GM18517 (cell line): ENCODE results near the gene TALDO1.
A peak's percentile ranks its signal among the peaks of the same experiment; 100 is the strongest.

Experiments
- ATAC-seq: cut with Tn5 transposase; IDR thresholded peaks from one replicate; pipeline ENCODE4 v1.9.1; 2021; ENCODE audit warnings: mild to moderate bottlenecking, moderate library complexity; ENCODE audit not compliant: unreplicated experiment

TALDO1 gene

DNA sequence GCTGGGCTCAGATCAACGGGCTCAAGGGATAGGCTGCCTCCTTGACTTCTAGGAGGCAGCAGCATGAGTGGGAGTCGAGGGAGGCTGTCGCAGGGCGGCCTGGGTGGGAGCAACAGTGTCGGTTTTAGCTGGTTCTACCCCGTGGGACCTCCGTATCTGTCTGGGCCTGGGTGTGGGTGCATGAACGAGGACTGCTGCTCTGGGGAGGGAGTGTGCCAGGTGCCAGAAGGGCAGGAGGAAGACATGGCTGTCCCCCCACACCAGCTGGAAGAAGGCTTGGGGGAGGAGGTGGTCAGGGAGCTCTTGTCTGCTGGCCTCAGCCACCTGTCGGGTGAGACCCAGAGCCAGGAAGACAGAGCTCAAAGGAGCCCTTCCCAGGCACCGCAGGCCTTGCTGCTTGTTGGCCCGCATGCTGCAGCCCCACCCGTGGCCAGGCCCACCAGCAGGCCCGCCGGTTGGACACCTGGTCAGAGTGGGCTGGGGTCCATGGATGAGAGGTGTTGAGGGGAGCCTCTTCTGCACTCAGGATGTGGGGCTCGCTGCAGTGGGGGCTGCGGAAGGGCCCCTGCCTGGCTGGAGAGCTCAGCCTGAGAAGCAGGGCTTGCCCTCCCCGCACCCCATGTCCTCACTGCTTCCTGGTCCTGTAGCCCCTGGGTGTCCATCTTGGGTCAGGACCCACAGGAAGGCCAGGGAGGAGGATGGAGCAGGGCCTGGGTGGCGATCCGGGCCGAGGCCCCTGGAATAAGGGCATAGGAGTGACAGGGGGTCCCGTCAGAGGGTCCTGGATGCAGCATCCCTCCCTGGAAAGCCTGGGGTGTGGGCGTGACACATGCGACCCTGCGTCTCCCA is 39.2 kb downstream of the TALDO1 start:
- no peak for ATAC-seq

DNA sequence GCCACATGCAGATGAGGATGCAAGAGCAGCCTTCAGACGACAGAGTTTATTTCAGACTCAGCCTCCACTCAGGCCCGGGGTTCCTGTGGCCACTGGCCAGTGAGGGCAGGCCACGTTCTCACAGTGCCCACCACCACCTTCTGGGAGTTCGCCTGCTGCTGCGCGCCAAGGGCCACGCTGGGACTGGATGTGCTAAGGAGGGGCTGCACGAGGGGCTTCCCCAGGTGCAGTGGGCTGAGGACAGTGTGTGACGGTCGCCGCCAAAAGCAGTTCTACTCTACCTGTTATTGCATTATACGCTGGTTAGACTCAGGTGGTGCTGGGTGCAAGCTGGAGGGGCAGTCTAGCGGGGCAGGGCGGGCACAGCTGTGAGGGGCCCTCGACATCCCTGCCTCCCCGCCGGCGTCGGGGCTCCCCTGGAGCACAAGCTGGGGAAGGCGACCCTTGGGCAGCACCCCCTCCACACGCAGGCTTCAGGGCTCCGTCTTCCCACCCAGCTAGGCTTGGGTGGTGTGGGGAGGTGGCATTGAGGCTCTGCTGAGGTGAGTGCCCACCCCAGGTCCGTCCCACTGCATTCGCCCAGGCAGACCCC is 39.9 kb downstream of the TALDO1 start:
- ATAC-seq: no peak

DNA sequence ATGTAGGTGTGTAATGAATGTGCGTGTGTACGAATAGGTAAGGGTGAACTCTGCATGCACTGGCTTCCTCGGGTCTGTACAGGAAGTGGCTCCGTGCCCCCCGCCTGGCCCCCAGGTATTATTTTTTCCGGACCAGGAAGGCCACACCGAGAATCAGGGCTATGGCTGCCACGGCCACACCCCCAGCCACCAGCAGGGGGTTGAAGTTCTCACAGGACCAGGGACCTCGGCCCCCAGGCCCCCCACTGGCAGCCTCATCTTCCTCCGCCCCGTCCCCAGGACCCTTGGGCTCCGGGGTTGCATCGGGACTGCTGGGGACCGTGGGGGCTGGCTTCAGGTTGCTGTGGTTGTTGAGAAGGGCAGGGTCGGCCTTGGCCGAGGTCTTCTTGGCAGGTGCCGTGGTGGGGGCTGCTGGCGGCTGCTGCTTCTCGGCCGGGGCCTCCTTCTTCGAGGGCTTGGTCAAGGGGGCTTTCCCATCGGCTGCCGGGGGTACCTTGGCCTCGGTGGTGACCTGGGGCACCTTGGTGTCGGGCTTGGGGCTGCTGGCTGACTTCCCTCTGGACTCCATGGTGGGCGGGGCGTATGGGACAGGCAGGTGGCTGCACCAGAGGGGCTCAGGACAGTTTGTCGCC is 40.9 kb downstream of the TALDO1 start:
- ATAC-seq: no peak

DNA sequence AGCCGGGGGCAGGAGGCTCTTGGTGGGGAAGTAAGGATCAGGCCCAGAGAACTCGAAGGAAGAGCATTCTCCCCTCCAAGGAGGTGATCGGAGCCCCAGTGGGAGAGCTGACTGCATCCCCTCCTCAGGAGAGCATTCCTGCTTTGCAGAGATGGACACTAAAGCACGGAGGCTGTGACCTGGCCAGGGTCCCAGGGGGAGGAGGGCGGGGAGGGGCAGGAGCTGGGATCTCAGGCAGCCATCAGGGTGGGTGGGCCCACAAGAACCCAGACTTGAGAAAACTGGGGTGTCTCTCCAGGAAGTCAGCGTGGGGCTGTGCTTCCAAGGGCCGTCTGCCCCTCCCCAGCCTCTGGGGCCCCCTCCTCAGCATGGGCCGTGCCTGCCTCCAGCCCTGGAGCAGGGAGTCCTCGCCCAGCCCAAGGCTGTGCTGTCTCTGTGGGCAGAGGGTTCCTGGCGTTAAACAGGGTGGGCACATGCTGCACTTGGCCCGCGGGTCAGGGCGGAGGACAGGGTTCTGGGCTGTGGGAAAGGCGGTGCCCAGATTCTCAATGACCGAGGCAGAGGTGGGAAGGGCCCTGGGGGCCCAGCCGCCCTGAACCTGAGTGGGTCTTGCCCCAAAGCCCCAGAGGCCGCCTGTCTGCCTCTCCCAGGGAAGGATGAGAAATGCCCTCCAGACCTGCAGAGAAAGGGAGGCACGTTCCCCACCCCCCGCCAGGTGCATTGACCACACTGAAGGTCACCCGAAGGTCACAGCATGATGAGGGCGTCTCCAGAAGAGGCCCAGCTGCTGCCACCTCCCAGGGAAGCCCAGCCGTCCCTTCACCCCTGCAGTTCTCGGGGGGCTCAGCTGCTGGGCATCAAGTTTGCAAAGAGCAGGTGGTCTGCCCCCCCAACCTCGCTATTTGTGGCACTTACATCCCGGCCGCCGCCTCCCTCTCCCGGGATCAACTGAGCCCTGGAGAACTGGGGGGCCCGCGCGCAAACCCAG is 42.0 kb downstream of the TALDO1 start:
- ATAC-seq: no peak

DNA sequence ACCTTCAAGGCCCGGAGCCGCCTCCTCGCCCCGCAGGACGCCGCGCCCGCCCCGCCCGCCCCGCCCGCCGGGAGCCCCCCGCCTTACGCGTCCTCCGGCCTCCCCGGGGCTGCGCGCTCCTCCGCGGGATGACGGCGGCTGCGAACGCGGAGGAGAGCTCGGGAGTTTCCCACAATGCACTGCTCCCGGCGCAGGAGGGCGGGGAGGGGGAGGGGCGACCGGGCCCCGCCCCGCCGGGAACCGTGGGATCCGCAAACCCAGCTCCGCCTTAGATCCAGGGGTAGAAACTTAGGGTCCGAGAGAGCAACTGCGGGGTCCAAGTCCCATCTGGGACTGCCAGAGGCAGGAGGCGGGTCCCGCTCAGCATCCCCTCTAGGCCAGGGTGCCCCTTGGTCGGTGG is 42.7 kb downstream of the TALDO1 start, which contains the start of gene CEND1:
Gene CEND1 (minus strand): TSS at position 148 of the 400 bp plus-strand sequence. CDS start 1,514 bp downstream, outside the sequence.
- ATAC-seq: no peak

DNA sequence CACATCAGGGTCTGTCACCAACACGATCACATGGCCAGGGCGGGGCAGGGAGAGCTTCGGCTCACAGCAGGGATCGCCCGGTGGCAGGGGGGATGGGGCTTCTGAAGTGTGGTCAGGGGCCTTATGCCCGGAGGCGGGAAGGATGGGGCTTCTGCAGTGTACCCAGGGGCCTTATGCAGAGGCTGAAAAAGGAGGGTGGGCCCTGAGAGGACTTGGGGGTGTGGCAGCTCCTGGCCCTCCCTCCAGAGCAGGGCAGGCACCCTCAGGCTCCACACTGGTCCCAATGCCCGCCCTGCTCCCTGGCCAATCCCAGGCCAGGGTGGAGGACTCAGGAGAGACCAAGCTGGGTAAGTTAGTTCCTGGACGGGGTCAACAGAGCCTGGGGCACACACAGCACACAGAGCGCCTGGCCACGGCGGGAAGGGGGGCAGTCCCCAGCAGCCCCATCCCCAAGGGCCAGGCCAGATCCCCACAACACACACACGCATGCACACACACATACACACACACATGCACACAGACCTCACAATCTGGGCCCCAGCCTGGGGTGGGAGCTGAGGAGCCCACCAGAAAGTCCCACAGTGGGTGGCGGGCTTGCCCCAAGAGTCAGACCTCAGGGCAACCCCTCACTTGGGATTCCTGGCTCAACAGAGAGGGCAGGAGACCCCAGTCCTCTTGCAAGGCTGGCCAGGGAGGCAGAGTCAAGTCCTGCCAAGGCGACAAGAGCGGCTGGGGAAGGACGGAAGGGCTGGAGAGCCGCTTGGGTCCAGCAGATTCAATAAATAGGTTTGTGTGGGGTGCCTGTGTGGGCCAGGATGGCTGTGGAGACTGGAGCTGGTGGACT is 43.7 kb downstream of the TALDO1 start:
- no peak for ATAC-seq

DNA sequence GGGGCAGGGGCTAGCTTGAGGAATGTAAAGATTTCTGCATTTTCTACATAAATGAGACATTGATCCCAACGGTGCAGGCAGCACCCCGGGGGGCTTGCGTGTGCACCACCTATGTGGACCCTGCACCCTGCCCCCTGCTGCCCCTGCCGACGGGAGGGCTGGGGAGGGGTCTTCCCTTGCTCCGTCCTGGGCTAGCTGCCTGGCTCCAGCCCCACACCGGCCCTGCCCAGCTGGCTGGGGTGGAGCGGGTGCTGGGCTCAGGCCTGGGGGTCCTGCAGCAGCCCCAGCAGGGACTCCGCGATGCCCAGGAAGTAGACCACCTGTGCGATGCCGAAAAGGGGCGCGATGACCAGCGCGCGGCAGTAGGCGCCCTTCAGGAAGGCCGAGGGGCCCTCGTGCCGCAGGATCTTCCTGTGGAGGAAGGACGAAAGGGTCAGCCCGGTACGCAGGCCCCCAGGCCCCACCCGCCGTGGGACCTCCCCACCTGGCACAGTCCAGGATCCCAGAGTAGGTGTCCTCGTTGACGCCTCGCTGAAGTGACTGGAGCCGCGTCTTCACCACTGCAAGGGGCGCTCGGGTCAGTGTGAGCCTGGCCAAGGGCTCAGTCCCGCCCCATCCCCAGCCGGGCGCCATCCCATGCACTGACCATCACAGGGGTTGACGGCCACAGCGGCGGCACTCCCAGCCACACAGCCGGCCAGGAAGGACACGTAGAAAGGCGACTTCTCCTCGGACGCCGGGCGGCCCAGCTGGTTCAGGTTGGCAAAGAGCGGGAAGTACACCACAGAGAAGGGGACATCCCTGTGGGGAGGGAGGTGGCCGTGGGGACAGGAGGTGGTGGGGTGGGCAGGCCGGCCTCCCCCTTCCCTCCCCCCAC is 44.6 kb downstream of the TALDO1 start:
- ATAC-seq: no peak

DNA sequence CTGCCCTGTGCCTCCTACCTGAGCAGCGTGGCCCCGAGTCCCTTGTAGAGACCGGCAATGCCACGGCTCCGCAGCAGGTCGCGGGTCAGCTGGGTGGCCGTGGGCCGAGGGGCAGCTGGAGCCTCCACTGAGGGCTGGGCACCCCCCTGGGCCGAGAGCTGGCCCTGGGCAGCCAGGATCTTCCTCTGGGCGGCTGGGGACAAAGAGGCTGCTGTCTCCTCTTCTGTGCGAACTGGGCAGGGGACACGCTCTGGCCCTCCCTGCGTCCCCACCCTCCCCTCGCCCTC is 45.2 kb downstream of the TALDO1 start:
- ATAC-seq: no peak

DNA sequence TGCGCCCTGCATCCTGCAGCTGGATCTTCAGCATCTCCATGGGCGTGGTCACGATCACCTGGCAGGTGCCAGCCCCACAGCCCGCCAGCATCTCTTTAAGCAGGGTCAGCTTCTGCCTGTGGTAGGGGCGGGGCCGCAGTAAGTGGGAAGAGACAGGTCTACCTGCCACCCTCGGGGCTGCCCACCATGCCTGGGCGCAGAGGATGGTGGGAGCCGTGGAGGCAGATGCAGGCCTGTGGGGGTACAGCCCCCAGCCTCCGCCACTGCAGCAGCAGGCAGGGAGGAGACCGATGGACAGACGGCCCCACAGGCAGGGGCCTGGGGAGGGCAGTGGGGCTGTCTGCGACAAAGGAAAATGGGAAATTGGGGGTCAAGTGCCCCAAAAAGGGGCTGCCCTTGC is 45.6 kb downstream of the TALDO1 start:
- no peak for ATAC-seq

DNA sequence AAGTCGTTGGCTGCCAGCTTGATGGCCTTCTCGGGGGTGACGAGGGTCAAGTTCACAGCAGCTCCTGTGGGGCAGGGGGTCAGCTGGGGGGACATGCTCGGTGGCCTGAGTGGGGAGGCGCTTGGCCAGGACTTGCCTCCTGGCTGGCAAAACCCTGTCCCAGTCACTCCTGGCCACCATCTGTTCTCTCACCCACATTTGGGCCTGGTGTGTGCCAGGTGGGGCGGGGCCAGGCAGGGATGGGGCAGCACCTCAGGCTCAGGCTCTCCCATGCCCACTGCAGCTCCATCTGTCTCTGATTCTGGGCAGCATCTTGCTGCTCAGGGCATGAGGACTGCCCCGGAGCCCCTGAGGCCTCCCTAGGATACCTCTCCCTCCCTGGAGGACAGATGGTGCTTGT is 46.3 kb downstream of the TALDO1 start:
- no peak for ATAC-seq

DNA sequence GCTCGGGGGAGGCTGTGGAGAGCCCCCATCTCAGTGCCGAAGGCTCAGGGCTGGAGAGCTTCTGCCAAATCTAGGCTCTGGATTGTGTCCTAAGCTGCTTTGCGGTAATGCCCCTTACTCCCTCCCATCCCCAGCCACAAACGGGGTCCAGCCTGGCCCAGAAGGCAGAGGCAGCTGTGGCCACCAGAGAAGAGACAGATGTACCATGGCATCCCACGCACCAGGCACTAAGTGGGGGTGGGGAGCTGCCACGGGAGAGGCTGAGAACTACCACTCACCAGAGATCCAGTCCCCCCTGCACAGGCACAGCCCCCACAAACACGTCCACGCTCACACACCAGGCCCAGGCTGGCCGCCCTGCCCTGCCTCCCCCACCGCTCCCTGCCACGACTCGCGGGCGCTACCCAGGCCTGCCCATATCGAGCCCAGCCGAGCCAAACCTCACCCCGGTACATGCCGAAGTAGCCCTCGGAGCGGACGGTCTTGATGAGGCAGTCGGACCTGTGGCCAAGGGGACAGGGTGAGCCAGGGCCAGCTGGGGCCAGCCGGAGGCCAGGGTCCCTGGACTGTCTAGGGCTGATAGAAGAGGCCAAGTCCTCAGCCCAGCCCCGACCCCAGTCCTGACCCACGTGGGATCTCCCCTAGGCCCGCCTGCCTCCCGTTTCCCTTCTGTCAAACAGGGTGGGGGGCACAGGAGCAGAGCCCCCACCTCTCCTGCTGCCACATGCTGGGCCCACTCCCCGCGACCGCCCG is 46.9 kb downstream of the TALDO1 start:
- no peak for ATAC-seq

DNA sequence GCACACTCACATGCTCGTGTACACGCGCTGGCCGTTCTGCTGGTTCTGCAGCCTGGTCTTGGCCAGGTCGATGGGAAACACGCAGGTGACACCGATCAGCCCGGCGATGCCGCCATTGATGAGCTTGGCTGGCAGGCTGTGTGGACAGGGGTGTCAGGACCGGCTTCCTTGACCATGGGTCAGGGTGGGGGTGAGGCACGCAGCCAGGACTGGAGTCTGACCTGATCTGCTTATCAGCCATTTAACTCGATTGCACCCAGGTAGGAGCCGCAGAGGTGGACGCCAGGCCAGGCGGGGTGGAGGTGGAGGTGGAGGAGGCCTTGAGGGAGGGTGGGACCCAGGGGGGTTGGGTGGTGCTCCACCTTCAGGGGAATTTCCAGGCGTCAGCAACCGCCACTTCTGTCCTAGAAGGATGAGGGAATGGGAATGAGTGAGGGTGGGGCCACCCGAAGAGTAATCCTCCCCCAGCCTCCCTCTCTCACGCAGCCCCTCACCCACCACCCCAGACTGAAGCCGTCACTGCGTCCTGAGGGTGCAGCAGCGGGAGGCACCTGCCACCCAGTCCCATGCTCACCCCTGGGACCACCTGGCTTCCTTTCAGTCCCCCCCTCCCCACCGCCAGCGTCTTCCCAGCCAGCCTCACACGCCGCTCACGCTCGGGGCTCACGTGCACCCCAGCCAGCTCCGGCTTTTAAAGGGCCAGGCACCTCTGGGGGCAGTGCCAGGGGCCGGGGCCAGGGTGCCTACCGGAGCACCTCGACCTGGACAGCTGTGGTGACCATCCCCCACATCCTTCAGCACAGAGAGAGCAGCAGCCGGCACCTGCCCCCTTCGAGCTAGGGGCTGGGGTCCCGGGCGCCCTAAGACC is 47.7 kb downstream of the TALDO1 start:
- no peak for ATAC-seq

DNA sequence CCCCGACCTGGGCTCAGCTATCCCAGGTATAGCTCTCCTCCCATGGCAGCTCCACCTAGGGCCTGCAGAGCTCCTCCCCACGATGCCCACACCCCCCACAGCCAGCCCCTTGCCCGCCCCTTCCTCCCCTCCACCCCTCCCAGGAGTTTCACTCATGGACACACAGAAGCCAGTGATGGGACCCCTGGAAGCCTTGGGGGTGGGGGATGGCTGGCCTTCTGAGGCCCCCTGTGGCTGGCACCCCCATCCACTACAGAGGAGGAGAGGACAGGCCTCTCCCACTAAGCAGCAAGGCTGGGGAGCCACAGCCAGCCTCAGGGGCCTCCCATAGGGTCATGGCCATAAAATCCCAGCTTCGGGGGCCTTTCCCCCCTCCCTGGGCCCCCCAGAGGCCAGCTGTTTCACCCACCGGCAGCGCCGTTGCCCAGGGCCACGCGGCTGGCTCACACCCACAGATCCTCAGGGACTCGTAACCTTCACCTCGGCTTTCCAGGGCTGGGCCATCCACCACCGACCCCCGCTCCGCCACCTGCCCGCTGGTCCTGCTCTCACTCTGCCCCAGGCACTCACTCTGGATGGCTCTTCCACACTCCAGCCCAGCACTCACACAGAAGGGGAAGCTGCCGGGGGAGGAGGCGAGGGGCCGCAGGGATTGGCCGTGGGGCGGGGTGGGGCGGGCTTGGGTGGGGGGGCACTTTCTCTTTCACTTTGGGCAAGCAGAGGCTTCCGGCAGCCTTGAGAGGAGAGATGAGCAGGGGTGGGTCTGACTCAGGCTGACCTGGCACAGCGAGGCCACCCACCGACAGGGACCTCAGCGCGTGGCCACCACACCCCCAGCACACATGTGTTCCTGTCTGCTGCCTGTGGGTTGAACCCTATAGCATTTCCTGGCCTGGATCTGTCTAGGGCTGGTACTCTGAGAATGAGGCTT is 48.6 kb downstream of the TALDO1 start:
- no peak for ATAC-seq

DNA sequence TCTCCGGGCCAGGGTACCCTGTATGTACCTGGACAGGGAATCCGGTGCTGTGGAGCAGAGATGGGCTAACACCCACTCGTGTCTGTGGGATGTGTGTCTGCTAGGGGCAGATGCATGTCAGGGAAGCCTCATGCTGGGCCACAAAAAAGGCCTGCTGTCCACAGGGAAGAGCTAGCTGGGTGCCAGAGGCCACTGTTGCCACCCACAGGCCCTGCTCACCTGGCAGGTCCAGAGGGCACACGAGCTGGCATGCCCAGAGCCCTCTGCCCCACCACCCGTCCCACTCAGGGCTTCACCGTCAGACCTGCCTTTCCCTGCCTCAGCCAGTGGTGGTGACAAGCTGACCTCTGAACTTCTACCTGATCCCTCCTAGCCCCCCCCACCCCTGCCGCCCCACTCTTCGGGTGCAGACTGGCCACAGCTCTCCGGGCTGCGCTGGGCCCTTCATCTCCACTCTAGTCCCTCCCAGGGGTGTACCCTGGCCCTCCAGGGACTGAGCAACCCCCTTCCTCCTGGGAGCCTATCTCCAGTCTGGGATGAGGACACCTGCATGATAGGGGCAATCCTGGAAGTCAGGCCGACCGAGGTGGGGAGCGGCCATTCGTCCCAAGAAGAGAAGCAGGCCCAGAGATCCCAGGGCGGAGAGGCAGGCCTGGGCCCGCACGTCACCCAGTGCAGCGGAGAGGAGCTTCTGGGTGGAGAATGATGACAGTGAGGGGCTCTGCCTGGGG is 49.5 kb downstream of the TALDO1 start:
- no peak for ATAC-seq

DNA sequence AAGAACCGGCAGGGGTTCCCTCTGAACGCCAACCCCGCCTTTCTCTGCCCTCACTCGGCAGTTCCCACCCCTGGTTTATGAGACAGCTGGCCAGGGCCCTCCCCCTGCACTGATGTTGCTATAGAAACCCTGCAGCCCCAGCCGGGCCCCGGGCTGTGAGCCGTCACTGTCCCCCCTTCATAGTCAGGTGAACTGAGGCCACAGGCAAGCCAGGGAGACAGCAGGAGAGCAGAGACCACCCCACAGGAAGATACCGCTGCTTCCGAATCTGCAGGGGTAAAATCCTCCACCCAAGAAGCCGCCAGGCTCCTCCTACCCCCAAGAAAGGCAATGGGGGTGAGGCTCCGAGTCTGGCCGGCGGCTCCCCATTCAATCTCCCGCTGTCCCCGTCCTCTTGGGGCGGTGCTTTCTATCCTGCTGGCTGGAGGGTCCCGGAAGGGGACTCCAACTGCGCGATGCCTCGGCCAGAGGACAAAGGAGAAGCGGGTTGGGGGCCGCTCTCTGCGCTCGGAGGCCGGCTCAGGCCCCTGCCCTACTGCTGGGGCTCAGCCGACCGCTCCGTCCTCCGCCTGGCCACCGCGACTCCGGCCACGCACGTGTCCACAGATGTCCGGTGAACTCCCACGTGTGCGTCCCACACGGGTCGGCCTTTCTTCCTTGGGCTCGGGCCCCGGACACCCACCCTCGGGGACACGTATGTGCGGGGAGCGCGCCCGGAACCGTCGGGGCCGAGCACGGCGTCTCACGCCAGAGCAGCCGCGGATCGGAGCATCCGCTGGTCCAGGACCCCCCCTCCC is 50.2 kb downstream of the TALDO1 start:
- ATAC-seq: peak; percentile 42
